KG1 (cell line): Measurements from ENCODE around the gene DOK3.
"Not testable (repeated sequence)": the region's sequence is repeated elsewhere in the genome, so short reads cannot be mapped to it uniquely, and the experiment has no call there.

Experiments
- DNase-seq: peaks from one replicate; lab custom pipeline; 2025; lab: John Stamatoyannopoulos, UW

DOK3 gene

DNA sequence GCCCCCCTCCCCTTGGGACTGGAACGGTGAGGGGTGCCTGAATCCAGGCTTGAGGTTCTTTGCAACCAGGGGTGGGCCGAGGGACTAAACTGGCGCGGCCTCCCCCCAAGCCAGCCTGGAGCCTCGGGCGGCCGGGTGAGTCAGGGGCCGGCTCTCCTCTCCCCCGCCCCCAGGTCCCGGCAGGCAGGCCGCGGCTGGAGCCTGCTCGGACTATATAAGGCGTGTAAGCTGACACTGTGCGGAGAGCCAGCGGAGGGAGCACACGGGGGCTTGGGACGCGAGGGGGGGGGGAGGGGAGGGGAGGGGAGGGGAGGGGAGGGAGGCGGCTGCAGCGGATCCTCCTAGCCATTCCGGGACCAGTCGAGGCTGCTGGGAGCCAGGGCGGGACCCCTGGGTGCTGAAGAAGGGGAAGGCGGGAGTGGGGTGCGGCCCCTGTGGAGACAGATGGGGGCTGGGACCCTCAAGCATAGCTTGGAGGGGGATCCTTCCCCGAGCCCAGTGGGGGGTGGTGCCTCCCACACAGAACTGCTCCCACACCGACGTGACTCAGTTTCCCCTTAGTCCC lies 12.8 kb downstream of the DOK3 start:
- DNase-seq, result no peak

DNA sequence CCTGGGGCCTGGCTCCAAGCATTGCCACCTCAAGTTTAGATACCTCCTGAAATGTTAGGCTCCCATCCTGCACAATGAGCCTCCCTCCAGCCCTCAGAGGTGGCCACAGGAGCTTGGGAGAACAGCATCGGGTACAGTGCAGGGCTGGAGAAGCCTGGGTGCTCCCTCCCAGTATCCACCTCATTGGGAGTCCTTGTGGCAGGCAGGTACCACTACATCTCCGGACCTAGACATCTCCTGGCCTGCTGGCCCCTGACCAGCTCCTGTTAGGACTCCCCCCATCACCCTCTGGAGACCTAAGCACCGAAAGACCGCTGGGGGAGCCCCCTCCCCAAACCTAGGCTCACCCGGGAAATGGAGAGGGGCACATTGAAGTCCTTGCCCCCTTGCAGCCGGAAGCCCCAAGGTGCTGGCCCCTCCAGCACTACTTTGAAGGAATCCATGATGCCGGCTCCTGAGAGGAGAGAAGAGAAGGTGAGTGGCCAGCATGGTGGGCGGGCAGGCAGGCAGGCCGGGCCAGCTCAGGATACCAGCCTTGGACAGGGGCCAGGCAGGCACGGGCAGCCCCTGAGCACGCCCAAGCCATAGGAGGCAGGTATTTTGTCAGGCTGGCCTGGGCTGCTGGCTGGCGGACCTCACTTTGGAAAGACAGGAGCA lies 13.4 kb downstream of the DOK3 start:
- no peak for DNase-seq

DNA sequence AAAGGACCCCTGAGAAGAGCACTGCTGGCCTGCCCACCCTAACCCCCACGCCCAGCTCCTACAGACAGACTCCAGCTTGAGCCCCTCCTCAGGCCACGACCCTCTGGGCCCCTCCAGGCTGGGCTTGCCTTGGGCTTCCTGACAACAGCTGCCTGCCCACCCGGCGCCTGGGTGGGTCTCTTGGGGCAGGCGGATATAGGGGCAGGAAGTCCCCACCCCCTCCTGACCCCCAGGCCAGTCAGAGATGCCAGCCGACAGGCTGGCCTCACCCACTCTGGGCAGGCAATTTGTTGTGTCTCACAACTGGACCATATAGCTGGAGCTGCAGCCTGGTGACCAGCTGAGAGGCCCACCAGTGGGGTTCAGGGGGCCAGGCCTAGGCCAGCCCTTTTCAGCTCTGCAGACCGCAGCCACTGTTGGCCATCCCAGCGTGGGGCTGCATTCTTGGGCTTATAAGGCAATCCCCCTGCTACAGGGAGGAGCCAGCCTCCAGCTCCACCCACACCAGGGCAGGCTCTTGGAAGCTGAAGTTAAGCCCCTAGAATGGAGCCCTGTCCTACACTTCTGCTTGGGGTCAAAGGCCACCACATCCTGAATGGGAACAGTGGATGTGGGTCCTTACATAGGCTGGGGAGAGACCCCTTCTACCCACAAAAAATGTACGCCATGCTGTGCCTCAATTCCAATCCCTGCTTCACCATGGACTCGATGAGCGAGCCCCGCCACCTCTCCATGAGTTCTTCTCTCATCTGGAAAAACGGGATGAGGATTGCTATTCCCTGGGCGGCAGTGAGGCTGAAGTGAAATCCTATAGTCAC lies 14.2 kb downstream of the DOK3 start:
- DNase-seq, result no peak

DNA sequence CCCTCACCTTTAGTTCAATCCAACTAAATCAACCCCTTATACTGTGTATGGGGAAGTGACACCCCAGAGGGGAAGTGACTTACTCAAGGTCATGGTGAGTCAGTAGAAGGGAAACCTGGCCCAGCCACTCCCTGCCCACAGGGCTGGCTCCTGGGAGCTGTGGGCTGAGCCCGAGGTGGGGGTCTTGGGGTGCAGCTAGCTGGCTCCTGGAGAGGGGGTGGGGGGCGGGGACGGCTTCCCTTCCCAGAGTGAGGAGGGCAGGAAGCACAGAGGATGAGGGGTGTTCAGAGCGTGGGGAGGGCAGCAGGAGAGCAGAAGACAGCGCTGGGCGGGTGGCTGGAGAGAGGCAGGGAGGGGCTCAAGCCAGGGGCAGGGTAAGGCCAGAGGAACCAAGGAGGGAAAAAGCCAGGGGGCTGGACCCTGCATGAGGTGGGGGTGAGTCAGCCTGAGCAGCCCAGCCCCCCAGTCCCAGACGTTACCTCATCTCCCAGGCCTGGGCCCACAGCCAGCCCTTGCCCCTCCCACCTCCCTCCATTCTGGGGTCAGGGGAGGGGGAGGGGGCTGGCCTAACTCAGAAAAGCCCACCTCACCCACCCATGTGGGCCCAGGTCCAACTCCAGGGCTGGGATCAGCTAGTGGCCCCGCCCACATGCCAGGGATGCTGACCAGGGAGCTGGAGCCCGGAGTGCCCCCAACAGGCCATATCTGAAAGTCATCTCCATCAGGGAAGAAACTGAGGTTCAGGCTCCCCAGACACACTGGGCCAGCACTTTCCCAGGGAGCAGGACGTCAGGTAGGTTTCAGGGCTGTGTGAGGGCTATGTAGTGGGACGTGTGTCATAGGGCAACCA lies 15.1 kb downstream of the DOK3 start:
- peak; percentile 7 for DNase-seq

DNA sequence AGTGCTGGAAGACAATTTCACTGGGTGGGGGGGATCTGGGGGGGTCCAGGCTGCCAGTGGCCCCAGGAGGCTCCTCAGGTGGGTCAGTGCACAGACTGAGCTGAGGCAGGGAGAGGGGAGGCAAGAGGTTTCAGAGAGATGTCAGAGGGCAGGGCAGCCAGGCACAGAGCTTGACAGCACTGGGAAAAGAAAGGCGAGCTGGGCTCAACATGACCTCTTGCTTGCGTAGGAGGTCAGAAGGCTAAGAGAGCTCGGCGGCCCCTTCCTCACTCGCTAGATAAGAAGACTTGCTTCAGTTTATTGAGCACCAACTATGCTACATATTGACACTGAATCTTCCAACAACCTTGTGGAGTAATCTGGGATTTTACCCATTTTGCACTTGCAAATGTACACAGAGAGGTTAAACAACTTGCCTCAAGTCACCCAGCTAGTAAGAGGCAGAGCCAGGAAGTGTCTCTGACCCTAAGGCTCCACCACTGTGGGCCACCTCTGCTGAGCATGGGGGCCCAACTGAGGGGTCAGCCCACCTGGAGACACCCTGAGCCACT lies 15.8 kb downstream of the DOK3 start:
- DNase-seq, result no peak

DNA sequence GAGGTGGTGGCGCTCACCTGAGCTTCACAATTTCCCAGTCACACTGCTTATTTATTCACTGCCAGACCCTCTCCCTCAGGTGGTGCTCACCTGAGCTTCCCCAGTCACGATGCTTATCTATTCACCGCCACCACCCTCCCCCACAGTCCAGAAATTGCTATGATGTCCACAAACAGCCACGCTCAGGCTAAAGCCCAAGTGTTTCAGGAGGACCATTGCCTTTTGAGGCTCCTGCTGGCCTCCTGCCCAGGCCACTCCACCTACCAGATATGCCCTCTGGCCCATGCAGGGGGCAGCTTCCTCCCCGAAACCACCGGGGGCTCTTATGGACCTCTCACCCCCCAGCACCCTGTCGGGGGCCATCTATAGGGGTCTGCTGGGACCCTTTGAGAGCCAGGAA lies 16.8 kb downstream of the DOK3 start:
- DNase-seq, result no peak

DNA sequence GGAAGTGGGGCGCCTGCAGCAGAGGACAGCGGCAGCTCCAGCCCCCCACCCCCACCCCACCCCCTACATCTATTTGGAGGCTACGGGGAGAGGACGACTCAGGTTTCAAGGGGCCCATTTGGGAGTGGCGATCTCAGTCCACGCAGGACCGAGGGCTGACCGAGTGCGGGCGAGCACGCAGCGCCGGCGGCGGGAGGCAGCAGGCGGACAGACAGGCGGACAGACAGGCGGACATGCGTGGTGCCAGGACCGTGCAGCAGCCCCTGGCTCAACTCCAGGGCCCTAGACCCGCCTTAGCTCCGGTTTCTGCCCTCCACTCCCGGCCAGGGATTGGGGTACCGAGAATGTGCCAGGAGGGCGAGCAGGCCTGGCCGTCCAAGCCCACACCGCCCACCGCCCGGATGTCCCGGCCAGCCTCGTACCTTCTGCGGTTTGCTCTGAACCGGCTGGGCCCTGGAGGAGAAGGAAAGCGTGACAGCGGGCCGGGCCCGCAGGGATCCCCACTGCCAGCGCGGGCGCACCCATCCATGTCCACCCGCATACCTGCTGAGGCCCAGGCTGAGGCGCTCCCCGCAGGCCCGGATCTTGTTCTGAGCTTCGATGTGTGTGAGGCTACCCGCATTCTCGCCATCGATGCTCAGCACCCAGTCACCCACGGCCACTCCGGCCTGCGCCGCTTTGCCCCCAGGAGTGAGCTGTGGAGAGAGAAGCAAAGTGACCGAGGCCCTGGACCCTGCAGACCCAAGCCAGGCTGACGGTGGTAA lies 17.5 kb downstream of the DOK3 start:
- DNase-seq, result no peak

DNA sequence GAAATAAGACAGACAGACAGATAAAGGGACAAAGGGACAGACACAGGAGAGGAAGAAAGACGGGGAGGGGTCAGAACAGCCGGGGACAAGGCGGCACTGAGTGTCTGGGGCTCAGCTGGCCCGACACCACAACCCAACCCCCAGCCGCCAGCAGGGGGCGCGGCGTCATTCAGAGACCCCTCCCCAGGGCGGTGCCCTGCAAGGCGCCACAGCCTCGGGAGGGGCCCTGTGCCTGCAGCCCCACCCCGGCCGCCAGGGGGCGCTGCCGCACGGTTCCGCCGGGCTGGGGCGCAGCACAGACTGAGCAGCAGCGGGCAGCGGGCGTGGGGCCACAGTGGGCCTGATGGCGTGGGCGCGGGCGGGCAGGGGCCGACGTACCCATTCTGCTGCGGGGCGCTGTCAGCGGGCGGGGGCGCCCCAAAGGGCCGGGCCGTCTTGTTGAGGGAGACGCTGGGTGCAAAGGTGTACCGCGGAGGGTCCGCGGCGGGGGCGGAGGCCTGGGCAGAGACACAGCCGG lies 18.1 kb downstream of the DOK3 start:
- DNase-seq, result no peak

DNA sequence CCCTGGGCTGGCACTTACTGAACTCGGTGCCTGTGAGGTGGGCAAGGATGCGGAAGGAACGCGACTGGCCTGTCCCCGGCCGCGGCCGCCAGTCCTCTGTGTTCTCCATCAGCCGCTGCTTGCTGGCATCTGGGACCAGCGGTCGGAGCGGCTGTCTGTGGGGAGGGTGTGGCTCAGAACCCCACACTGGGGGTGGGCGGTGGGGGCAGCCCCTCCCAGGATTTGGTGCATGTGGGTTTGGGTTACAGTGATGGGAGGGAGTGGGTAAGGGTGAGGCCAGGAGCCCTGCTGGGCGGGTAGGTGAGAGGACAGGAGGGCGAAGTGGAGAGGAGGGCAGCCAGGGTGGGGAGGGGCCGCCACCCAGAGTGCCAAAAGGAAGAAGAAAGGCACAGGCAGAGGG lies 18.6 kb downstream of the DOK3 start:
- no peak for DNase-seq

DNA sequence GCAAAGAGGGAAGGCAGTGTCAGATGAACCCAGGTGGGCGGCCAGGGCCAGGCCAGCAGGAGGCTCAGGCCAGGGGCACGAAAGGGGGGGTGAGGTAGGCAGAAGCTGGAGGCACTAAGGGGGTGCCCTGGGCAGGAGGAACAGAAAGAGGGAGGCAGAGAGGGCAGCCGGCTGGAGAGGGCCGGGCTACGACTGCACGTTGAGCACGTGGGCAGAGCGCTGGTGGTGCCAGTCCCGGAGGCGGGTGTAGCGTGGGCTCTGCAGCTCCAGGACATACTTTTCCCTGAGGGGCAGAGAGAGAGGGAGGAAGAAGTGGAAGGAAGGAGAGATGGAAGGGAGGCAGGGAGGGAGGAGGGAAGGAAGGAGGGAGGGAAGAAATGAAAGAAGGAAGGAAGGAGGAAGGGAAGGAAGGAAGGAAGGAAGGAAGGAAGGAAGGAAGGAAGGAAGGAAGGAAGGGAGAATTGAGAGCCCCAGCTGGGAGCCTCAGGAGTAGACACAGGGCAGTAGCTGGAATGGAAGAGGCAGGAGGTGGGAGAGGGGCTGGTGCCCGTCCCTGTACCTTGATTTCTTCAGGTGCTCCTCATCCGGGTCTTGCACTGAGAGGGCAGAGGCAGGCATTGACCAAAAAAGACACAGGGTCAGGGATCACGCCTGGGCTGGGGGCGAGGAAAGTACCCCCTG lies 19.2 kb downstream of the DOK3 start:
- DNase-seq, result no peak

DNA sequence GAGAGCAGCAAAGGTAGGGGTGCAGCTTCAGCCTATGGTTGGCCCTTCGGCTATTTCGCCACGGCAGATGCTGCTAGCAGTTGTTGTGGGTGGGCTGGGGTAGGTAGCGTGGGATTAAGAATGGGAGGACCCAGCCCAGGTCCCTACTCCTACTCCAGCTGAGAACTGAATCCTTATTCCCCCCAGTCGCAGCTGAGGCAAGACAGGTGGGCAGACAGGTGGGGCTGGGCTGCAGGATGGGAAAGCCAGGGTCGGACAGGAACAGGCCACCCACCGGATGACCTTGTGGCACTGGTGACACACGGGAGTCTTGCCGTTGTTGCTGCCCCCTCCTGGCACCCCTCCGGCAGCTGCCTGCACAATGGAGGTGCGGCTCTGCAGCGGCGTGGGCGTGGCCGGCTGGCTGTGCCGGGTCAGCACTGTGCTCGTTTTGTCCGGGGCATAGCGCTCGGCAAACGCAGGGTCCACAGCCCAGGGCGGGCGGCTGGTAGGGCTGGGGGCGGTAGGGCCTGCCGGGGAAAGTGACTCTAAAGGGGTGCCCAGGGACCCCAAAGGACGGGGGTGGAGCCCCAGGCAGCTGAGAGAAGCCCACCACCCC lies 20.4 kb downstream of the DOK3 start:
- no peak for DNase-seq

DNA sequence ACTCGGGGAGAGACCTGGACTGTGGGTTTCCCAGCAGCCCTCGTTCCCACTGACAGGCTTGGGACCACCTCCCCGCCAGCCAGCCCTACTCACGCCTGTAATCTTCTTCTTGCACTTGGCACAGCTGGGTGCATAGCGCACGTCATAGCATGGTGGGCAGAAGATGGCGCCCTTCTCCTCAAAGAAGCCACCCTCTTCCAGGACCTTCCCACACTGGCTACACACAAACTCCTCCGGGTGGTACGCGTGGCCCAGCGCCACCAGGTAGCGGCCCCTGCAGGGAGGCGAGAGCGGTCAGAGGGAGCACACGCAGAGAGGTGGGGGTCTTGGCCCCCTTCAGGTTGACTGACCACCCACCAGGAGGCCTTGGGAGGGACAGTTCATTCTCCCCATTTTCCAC lies 21.7 kb downstream of the DOK3 start:
- DNase-seq, result no peak

DNA sequence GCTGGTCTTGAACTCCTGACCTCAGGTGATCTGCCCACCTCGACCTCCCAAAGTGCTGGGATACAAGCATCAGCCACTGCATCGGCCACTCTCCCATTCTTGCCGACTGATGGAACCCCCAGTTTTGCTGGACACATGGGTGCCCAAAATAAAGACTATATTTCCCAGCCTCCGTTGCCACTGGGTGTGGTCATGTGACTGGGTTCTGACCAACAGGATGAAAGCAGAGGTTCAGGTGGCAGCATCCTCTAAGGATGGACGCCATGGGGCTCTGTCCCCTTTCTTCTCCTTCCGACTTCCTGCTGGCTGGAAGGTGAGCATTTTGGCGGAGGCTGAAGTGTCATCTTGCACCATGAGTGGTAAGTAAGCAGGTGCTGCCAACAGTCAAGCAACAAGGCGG lies 22.5 kb downstream of the DOK3 start:
- DNase-seq, result no peak

DNA sequence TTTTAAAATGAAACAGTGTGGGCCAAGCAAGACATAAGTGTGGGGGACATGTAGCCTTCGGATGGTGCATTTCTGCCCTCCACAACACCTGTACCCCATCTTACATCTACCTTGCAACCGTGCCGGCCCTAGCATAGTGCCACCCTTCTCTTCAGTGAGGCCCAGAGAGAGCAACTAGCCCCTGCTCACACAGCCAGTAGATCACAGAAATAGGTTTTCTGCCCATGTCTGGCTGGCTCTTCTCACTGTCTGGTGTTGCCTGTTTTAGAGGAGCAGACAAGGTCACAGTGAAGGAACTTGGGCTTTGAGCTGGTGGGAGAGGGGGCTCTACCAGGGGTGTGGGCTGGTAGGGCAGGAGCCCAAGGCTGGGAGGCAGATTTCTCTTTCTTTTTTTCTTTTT lies 23.4 kb downstream of the DOK3 start:
- DNase-seq, result no peak

DNA sequence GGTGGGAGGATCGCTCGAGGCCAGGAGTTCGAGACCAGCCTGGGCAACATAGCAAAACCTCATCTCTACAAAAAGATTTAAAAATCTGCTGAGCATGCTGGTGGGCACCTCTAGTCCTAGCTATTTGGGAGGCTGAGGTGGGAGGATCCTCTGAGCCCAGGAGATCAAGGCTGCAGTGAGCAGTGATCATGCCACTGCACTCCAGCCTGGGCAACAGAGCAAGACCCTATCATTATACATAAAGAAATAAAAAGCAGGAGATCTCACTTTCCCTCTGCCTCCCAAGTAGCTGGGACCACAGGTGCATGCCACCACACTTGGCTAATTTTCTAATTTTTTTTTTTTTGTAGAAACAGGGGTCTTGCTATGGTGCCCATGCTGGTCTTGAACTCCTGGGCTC lies 23.9 kb downstream of the DOK3 start:
- not testable (repeated sequence) for DNase-seq

DNA sequence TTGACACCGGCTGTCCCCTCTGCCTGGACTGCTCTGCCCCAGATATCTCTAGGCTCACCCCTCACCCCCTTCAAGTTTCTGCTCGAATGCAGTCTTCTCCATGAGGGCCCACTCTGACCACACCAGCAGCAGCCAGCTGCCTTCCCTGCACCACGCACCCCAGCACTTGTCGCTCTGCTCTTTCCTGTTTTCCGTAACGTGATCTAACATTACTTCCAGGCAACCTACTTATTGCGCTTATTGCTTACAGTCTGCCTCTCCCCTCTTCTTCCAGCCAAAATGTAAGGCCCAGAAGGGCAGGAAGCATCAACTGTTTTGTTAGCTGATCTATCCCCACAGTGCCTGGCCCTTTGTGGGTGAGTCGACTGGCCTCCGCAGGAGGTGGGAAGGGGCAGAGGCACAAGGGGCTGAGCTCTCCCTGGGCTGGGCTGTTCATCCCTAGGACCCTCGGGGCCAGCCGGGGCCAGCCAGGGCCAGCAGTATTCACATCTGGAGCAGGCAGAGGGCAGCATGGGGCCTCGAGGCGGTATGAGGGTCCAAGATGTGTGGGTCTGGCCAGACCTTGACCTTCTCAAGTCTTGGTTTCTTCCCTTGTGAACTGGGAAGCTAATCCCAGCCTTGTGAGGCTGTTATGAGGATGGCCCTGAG lies 24.6 kb downstream of the DOK3 start:
- no peak for DNase-seq

DNA sequence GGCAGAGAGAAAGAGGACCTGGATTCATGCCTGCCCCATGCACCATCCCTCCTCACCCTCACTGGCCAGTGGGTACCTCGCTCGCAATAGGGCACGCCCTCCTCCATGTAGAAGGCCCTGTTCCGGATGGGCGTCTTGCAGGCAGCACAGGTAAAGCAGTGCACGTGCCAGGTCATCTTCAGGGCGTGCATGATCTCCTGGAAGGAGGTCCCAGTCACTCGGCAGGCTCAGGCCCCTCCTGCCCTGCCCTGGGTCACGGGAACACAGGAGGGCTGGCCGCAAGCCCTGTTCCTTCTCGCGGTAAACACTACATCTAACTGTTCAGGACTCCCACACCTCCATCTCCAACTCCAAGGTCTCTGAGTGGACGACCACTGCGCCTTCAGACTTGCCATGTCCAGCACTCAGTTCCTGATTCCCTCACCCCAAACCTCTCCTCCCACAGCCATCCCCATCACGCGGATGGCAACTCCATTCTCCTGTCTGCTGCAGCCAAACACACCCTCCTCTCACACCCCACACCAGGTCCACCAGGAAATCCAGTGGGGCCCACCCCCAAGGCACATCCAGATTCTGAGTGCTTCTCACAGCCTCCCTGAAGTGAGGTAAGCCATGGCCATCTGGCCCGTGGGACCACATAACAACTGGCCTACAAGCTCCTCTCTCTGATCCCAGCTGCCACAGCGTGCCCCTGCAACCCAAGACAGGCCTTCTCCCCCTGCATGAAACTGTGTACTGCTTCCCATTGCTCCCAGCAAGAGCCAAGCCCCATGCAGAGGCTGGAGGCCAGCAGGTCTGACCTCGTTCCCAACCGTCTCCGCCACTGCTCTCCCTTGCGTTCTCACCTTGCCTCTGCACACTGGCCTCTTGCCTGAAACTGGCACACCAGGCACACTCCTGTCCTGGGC lies 25.4 kb downstream of the DOK3 start:
- no peak for DNase-seq

DNA sequence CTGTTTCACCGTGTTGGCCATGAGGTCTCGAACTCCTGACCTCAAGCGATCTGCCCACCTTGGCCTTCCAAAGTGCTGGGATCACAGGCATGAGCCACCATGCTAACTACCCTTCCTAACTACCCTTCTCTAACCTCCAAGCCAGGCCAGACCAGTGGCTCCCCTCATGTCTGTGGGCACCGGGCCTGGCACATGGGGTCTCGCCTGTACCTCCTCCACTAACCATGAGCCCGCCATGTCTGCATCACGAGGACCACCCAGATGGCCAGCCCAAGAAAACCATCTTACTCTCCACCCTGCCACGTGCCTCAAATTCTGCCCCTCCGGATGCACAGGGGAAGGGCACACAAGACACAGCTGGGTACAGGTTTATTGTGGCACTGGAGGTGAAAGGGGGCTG lies 26.6 kb downstream of the DOK3 start:
- no peak for DNase-seq

DNA sequence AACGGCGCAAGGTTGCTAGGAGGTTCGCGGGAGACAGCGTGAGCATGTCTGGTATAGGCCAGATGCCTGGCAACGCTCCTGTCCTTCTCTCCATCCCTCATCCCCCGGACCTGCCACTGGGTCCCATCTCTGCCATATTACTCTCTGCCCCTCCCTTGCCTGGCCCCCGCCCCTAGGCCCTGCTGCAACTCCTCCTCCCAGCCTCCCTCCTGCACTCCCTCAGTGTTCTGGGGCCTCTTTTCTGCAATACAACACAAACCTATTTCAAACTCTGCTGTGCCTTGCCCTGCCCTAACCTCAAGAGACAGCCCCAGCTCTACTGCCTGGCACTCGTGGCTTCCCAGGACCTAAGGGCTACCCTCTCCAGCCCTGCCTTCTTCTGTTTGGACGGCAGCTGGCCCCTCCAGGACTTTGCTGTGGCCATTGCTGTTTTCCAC lies 27.2 kb downstream of the DOK3 start:
- no peak for DNase-seq
